Gastroesophageal sphincter (tissue), 4 donors: ENCODE measurements around the gene BTRC. TPM values are rescaled to one million over a fixed set of nuclear protein-coding genes. Genes with fewer than 3 reads are reported as not detected.

Source experiments
- ATAC-seq: fragments of 150-250 bp; one replicate; pipeline ENCODE4 v1.9.1; 2016; ENCODE audit warnings: mild to moderate bottlenecking, moderate library complexity
- H3K27ac ChIP-seq, 4 donors: fragments of 200-600 bp; sonication (generic) in 3 of 4; 1 replicate in 3 of 4; 2 replicates in 1 of 4; pipeline ENCODE4 v1.5.1; 2016 to 2019
- H3K27me3 ChIP-seq: fragments of 200-600 bp; sonication (generic); one replicate; pipeline ENCODE4 v1.5.1; 2019
- H3K36me3 ChIP-seq, 2 donors: fragments of 200-600 bp; sonication (generic); one replicate each; pipeline ENCODE4 v1.5.1; 2019; ENCODE audit warnings: control low read depth in 1 of 2
- H3K4me1 ChIP-seq, 3 donors: fragments of 200-600 bp; sonication (generic); 1 replicate in 2 of 3; 2 replicates in 1 of 3; pipeline ENCODE4 v1.5.1; 2016 to 2019; ENCODE audit warnings: control low read depth in 2 of 3
- H3K4me3 ChIP-seq, 2 donors: fragments of 200-600 bp; sonication (generic); one replicate each; pipeline ENCODE4 v1.5.1; 2019; ENCODE audit warnings: mild to moderate bottlenecking in 1 of 2, moderate library complexity in 1 of 2
- H3K9me3 ChIP-seq, 3 donors: fragments of 200-600 bp; sonication (generic); one replicate each; pipeline ENCODE4 v1.5.1; 2017 to 2019; ENCODE audit warnings: control low read depth in 2 of 3
- CTCF ChIP-seq, 4 experiments: fragments of 200-600 bp in 2 of 4; fragments of 450-650 bp in 2 of 4; sonication (generic) in 1 of 4; IDR thresholded peaks; one replicate each; pipeline ENCODE4 v1.5.1; 2017 to 2019; ENCODE audit warnings: antibody characterized with exemption in 4 of 4, mild to moderate bottlenecking in 2 of 4, moderate library complexity in 2 of 4
- EP300 ChIP-seq: sonication (generic); formaldehyde crosslinking; IDR thresholded peaks from one replicate; pipeline ENCODE4 v1.6.1; 2017; ENCODE audit warnings: antibody characterized with exemption, mild to moderate bottlenecking
- POLR2A ChIP-seq, 2 donors: fragments of 450-650 bp; IDR thresholded peaks; one replicate each; pipeline ENCODE4 v1.6.1; 2017; ENCODE audit warnings: antibody characterized with exemption in 2 of 2, mild to moderate bottlenecking in 2 of 2, moderate library complexity in 1 of 2
- POLR2AphosphoS5 ChIP-seq: sonication (generic); formaldehyde crosslinking; IDR thresholded peaks from one replicate; pipeline ENCODE4 v1.6.1; 2017; ENCODE audit warnings: antibody characterized with exemption
- WGBS, 2 donors: methylation state at CpG; one replicate each; pipeline ENCODE4 v1.1.5; 2018; ENCODE audit warnings: low coverage in 1 of 2; 5-methylcytosine and 5-hydroxymethylcytosine counted together
- total RNA-seq, 4 donors: library from RNA; depleted of rRNA; stranded (reverse); fragments of >200 nt; gene quantifications; one replicate each; pipeline ENCODE4 v1.1.0, GENCODE V29; 2016

Gene BTRC
- total RNA-seq, 4 donors from 2014 or later = 9.0 to 15.6 (median 14.1) TPM

DNA sequence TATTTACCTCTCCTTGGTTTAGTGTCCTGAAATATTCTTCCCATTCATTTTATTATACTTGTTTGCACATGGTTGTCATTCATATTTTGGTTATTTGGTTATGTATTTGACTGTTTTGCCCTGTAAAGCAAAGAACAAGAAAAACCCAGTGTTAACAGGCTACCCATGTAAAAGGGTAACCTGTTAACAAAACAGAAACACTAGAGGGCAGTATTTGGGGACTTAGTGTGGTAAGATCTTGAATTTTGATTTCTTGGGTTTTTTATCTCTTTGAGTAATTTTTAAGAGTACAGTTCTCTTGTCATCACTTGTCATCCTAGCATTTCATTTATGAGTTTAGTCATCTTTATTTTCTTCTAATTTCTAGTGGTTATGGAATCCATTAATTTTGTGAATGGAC is 182.8 kb downstream of the BTRC start:
- Histone ChIP-seq H3K4me3 (no peak overlapping the region), H3K27me3 (no peaks in the 10 kb centered on the region), H3K9me3 (no peaks in the 10 kb centered on the region), H3K36me3 (peaks cover 5 to 77% of the 10 kb centered on the region in 2 donors), H3K4me1 (no peaks in the 10 kb centered on the region), H3K27ac (no peak overlapping the region)
- ATAC-seq = no peak
- TF ChIP-seq CTCF (IDR thresholded peaks at IDR 0.05) (peak in 3 of 4 experiments; percentile 16 to 36 (median 19)), EP300 (no peak)

DNA sequence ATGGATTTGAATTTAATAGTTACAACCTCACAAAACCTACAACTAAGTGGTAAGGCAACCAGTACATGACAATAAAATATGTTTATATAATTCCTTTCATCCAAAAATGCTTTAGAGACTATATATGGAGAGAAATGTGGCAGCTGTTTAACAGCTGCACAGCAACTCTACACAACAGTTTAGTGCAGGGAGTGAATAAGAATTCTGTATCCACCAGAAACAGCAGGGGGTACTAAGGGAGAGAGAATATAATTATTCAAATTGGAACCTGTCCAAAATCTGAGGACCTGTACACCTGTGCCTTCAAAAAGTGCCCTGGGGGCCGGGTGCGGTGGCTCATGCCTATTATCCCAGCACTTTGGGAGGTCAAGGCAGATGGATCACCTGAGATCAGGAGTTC is 184.5 kb downstream of the BTRC start:
- H3K36me3 ChIP-seq = peaks cover 0 to 68% of the 10 kb centered on the region in 2 donors

GRCh38 chr10:101545898-101546297 is 191.9 kb downstream of the BTRC start:
- Histone ChIP-seq H3K27me3 (no peaks in the 10 kb centered on the region), H3K9me3 (no peaks in the 10 kb centered on the region), H3K36me3 (peaks cover 0 to 24% of the 10 kb centered on the region in 2 donors), H3K27ac (no peak overlapping the region), H3K4me1 (peaks cover 0 to 10% (median 0%) of the 10 kb centered on the region in 3 donors), H3K4me3 (no peak overlapping the region)
- no peak for ATAC-seq
- TF ChIP-seq POLR2AphosphoS5 (no peak), EP300 (no peak), POLR2A (IDR thresholded peaks at IDR 0.05) (no peak), CTCF (IDR thresholded peaks at IDR 0.05) (no peak)

More for the DNA sequence above, 184.5 kb downstream of the BTRC start:
- Histone ChIP-seq H3K27ac (no peak overlapping the region), H3K27me3 (no peaks in the 10 kb centered on the region), H3K4me3 (no peak overlapping the region), H3K9me3 (no peaks in the 10 kb centered on the region), H3K4me1 (no peaks in the 10 kb centered on the region)
- TF ChIP-seq CTCF (IDR thresholded peaks at IDR 0.05) (no peak), POLR2A (IDR thresholded peaks at IDR 0.05) (no peak), POLR2AphosphoS5 (no peak), EP300 (no peak)
- ATAC-seq = no peak
- 83 to 85% methylated on average over 2 of the region's 2 CpGs for WGBS, 2 donors

GRCh38 chr10:101550965-101551364 is 197.0 kb downstream of the BTRC start:
- Histone ChIP-seq H3K27ac (no peak overlapping the region), H3K36me3 (peaks cover 0 to 54% of the 10 kb centered on the region in 2 donors), H3K9me3 (no peaks in the 10 kb centered on the region), H3K27me3 (no peaks in the 10 kb centered on the region), H3K4me1 (peaks cover 0 to 10% (median 0%) of the 10 kb centered on the region in 3 donors), H3K4me3 (no peak overlapping the region)
- no peak for ATAC-seq
- 83 to 100% methylated on average over 1 to 2 of the region's 2 CpGs for WGBS, 2 donors
- TF ChIP-seq POLR2AphosphoS5 = no peak
- TF ChIP-seq POLR2A (IDR thresholded peaks at IDR 0.05) = no peak
- TF ChIP-seq EP300 = no peak
- TF ChIP-seq CTCF (IDR thresholded peaks at IDR 0.05) = no peak

GRCh38 chr10:101552442-101552841 is 198.5 kb downstream of the BTRC start:
- Histone ChIP-seq H3K36me3 (peaks cover 0 to 54% of the 10 kb centered on the region in 2 donors), H3K4me1 (peaks cover 0 to 10% (median 0%) of the 10 kb centered on the region in 3 donors), H3K4me3 (no peak overlapping the region), H3K27me3 (no peaks in the 10 kb centered on the region), H3K27ac (no peak overlapping the region), H3K9me3 (no peaks in the 10 kb centered on the region)
- no peak for ATAC-seq
- WGBS, 2 donors = 93 to 100% methylated on average over 2 of the region's 3 CpGs
- no peak for TF ChIP-seq POLR2AphosphoS5

DNA sequence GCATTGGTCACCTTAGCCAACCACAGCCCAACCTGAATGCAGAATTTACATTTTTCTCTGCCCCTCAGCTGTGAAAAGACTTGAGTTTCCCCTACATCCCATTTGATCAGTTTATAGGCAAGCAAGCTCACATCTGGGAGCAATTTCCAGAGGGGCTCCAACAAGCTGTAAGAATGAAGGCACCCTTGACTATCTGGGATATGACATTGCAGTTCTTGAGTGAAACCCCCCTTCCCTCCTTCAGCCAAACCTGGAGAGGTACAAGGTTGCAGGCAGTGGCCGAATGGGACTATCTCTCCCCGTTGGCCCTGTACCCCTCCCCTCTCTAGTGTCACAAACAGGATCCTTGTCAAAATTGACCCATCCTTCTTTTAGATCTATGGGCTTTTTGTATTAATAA is 203.6 kb downstream of the BTRC start:
- whole genome bisulfite sequencing, 2 donors = 56 to 78% methylated on average over 2 of the region's 2 CpGs
- no peak for TF ChIP-seq CTCF (IDR thresholded peaks at IDR 0.05)
- no peak for TF ChIP-seq POLR2AphosphoS5
- TF ChIP-seq EP300 = no peak
- no peak for TF ChIP-seq POLR2A (IDR thresholded peaks at IDR 0.05)
- no peak for ATAC-seq

More for the DNA sequence above, 203.6 kb downstream of the BTRC start:
- no peaks in the 10 kb centered on the region for H3K9me3 ChIP-seq
- H3K36me3 ChIP-seq = peaks cover 0 to 35% of the 10 kb centered on the region in 2 donors
- no peak overlapping the region for H3K4me3 ChIP-seq
- H3K27me3 ChIP-seq = peaks cover 29% of the 10 kb centered on the region
- no peak overlapping the region for H3K27ac ChIP-seq
- no peaks in the 10 kb centered on the region for H3K4me1 ChIP-seq
